ENCODE measurements around the gene ANKRD35. TPM values are rescaled to one million over a fixed set of nuclear protein-coding genes. Genes with fewer than 3 reads are reported as not detected.

The ANKRD35 gene
- total and polyA plus RNA-seq, 9 of the 15 experiments (the other 6 are each of a cell fraction or from before 2014, with no cell fraction given), result 0.07 to 0.14 (median 0.07) TPM; not detected in 5

GRCh38 chr1:145918992-145919939 is 33.6 kb upstream of the ANKRD35 start (continued):
- TF ChIP-seq SMAD1 (IDR thresholded peaks at IDR 0.05; ENCODE audit: low read depth, low read length, partially characterized antibody), result no peak
- TF ChIP-seq, protein P1, sequence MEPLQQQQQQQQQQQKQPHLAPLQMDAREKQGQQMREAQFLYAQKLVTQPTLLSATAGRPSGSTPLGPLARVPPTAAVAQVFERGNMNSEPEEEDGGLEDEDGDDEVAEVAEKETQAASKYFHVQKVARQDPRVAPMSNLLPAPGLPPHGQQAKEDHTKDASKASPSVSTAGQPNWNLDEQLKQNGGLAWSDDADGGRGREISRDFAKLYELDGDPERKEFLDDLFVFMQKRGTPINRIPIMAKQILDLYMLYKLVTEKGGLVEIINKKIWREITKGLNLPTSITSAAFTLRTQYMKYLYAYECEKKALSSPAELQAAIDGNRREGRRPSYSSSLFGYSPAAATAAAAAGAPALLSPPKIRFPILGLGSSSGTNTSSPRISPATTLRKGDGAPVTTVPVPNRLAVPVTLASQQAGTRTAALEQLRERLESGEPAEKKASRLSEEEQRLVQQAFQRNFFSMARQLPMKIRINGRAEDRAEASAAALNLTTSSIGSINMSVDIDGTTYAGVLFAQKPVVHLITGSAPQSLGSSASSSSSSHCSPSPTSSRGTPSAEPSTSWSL (CRISPR knock-in tag; IDR thresholded peaks at IDR 0.05; ENCODE audit: borderline replicate concordance), result no peak
- no peak for TF ChIP-seq PTTG1 (tag; IDR thresholded peaks at IDR 0.05; ENCODE audit: low read depth)
- no peak for TF ChIP-seq HDAC8 (tag; IDR thresholded peaks at IDR 0.05)
- TF ChIP-seq, protein P2, sequence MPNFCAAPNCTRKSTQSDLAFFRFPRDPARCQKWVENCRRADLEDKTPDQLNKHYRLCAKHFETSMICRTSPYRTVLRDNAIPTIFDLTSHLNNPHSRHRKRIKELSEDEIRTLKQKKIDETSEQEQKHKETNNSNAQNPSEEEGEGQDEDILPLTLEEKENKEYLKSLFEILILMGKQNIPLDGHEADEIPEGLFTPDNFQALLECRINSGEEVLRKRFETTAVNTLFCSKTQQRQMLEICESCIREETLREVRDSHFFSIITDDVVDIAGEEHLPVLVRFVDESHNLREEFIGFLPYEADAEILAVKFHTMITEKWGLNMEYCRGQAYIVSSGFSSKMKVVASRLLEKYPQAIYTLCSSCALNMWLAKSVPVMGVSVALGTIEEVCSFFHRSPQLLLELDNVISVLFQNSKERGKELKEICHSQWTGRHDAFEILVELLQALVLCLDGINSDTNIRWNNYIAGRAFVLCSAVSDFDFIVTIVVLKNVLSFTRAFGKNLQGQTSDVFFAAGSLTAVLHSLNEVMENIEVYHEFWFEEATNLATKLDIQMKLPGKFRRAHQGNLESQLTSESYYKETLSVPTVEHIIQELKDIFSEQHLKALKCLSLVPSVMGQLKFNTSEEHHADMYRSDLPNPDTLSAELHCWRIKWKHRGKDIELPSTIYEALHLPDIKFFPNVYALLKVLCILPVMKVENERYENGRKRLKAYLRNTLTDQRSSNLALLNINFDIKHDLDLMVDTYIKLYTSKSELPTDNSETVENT (CRISPR knock-in tag; IDR thresholded peaks at IDR 0.05), result no peak
- no peak for TF ChIP-seq ZNF717 (CRISPR knock-in tag; IDR thresholded peaks at IDR 0.05)
- TF ChIP-seq, protein P3, sequence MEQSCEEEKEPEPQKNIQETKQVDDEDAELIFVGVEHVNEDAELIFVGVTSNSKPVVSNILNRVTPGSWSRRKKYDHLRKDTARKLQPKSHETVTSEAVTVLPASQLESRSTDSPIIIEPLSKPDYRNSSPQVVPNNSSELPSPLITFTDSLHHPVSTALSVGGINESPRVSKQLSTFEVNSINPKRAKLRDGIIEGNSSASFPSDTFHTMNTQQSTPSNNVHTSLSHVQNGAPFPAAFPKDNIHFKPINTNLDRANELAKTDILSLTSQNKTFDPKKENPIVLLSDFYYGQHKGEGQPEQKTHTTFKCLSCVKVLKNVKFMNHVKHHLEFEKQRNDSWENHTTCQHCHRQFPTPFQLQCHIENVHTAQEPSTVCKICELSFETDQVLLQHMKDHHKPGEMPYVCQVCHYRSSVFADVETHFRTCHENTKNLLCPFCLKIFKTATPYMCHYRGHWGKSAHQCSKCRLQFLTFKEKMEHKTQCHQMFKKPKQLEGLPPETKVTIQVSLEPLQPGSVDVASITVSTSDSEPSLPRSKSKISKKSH (CRISPR knock-in tag; IDR thresholded peaks at IDR 0.05), result no peak
- no peak for TF ChIP-seq ZZZ3 (IDR thresholded peaks at IDR 0.05)
- TF ChIP-seq SREBF2 (CRISPR knock-in tag; IDR thresholded peaks at IDR 0.05), result no peak
- no peak for TF ChIP-seq ADNP (tag; IDR thresholded peaks at IDR 0.05)
- TF ChIP-seq ZNF507 (tag; conservative IDR thresholded peaks at IDR 0.05), result no peak
- no peak for TF ChIP-seq STAG1 (CRISPR knock-in tag; IDR thresholded peaks at IDR 0.05; ENCODE audit: borderline replicate concordance)
- TF ChIP-seq ZNF780A (CRISPR knock-in tag; IDR thresholded peaks at IDR 0.05), result no peak
- TF ChIP-seq ZBTB8A (IDR thresholded peaks at IDR 0.05; ENCODE audit: partially characterized antibody), result no peak
- TF ChIP-seq RBM25 (IDR thresholded peaks at IDR 0.05; ENCODE audit: low read depth, low read length, severe bottlenecking), result no peak
- no peak; the same call in none of the 2 replicates for TF ChIP-seq TEAD4 (IDR thresholded peaks at IDR 0.05; ENCODE audit: low read length)
- TF ChIP-seq TEAD4 (CRISPR knock-in tag; IDR thresholded peaks at IDR 0.05; ENCODE audit: borderline replicate concordance), result no peak
- TF ChIP-seq, protein P4, sequence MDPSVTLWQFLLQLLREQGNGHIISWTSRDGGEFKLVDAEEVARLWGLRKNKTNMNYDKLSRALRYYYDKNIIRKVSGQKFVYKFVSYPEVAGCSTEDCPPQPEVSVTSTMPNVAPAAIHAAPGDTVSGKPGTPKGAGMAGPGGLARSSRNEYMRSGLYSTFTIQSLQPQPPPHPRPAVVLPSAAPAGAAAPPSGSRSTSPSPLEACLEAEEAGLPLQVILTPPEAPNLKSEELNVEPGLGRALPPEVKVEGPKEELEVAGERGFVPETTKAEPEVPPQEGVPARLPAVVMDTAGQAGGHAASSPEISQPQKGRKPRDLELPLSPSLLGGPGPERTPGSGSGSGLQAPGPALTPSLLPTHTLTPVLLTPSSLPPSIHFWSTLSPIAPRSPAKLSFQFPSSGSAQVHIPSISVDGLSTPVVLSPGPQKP (CRISPR knock-in tag; IDR thresholded peaks at IDR 0.05), result no peak
- TF ChIP-seq PHF21A (IDR thresholded peaks at IDR 0.05; ENCODE audit: borderline replicate concordance, low read depth), result no peak
- TF ChIP-seq ZNF644 (tag; IDR thresholded peaks at IDR 0.05; ENCODE audit: low read depth), result no peak
- TF ChIP-seq, protein P5, sequence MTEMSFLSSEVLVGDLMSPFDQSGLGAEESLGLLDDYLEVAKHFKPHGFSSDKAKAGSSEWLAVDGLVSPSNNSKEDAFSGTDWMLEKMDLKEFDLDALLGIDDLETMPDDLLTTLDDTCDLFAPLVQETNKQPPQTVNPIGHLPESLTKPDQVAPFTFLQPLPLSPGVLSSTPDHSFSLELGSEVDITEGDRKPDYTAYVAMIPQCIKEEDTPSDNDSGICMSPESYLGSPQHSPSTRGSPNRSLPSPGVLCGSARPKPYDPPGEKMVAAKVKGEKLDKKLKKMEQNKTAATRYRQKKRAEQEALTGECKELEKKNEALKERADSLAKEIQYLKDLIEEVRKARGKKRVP (CRISPR knock-in tag; IDR thresholded peaks at IDR 0.05), result no peak
